Neural progenitor cell (in vitro differentiated cells): Measurements from ENCODE around the gene ABL1. TPM values are rescaled to one million over a fixed set of nuclear protein-coding genes. Genes with fewer than 3 reads are reported as not detected.

ENCODE experiments used
- DNase-seq: peaks from one replicate; pipeline ENCODE4 v3.0.0-alpha.2; 2016; ENCODE audit warnings: low spot score
- H2AFZ ChIP-seq: fragments of 200-600 bp; sonication (generic); replicated peaks from 2 replicates; pipeline ENCODE4 v1.6.1; 2016; ENCODE audit warnings: antibody characterized with exemption
- H3F3A ChIP-seq: fragments of 200-600 bp; sonication (generic); 2 replicates; pipeline ENCODE4 v1.6.1; 2016; ENCODE audit warnings: antibody characterized with exemption, low read depth
- H3K27ac ChIP-seq: fragments of 200-600 bp; sonication (generic); 2 replicates; pipeline ENCODE4 v1.5.1; 2016; ENCODE audit warnings: mild to moderate bottlenecking
- H3K27me3 ChIP-seq: fragments of 200-600 bp; sonication (generic); 2 replicates; pipeline ENCODE4 v1.6.1; 2016; ENCODE audit warnings: mild to moderate bottlenecking, moderate library complexity
- H3K36me3 ChIP-seq: fragments of 200-600 bp; sonication (generic); 2 replicates; pipeline ENCODE4 v1.5.1; 2016
- H3K4me1 ChIP-seq: fragments of 200-600 bp; sonication (generic); 2 replicates; pipeline ENCODE4 v1.6.1; 2016; ENCODE audit warnings: mixed run types
- H3K4me2 ChIP-seq: fragments of 200-600 bp; sonication (generic); 2 replicates; pipeline ENCODE4 v1.6.1; 2016
- H3K4me3 ChIP-seq: fragments of 200-600 bp; sonication (generic); 2 replicates; pipeline ENCODE4 v1.5.1; 2016
- H3K79me2 ChIP-seq: fragments of 200-600 bp; sonication (generic); 2 replicates; pipeline ENCODE4 v1.6.1; 2016; ENCODE audit warnings: low read depth
- H3K9ac ChIP-seq: fragments of 200-600 bp; sonication (generic); 2 replicates; pipeline ENCODE4 v1.6.1; 2016
- H3K9me3 ChIP-seq: fragments of 200-600 bp; sonication (generic); 2 replicates; pipeline ENCODE4 v1.5.1; 2016; ENCODE audit warnings: low read depth
- H4K20me1 ChIP-seq: fragments of 200-600 bp; sonication (generic); 2 replicates; pipeline ENCODE4 v1.6.1; 2016; ENCODE audit warnings: low read depth
- H3K27ac Mint-ChIP-seq: 3 replicates; pipeline ENCODE4 v1.8.0; 2021; ENCODE audit warnings: mixed read lengths
- H3K27me3 Mint-ChIP-seq: 2 replicates; pipeline ENCODE4 v1.8.0; 2022; ENCODE audit warnings: low read depth, mild to moderate bottlenecking, inconsistent platforms, moderate library complexity, mixed read lengths; ENCODE audit not compliant: insufficient read depth
- H3K36me3 Mint-ChIP-seq: 3 replicates; pipeline ENCODE4 v1.8.0; 2021; ENCODE audit warnings: mixed read lengths
- H3K4me1 Mint-ChIP-seq: 3 replicates; pipeline ENCODE4 v1.8.0; 2021; ENCODE audit warnings: mixed read lengths
- H3K4me3 Mint-ChIP-seq: 3 replicates; pipeline ENCODE4 v1.8.0; 2021; ENCODE audit warnings: mild to moderate bottlenecking, moderate library complexity, mixed read lengths
- H3K9me3 Mint-ChIP-seq: 3 replicates; pipeline ENCODE4 v1.8.0; 2020; ENCODE audit warnings: mixed read lengths
- EZH2 ChIP-seq: fragments of 200-600 bp; sonication (generic); IDR thresholded peaks from 2 replicates; pipeline ENCODE4 v1.6.1; 2017; ENCODE audit warnings: antibody characterized with exemption, mild to moderate bottlenecking, moderate library complexity
- EZH2phosphoT487 ChIP-seq: fragments of 200-600 bp; sonication (generic); IDR thresholded peaks from 2 replicates; pipeline ENCODE4 v1.6.1; 2017; ENCODE audit warnings: antibody characterized with exemption
- total RNA-seq: library from RNA; depleted of rRNA; stranded (reverse); fragments of >200 nt; gene quantifications from 2 replicates; pipeline ENCODE4 v1.2.3, GENCODE V29; 2015; ENCODE audit warnings: low replicate concordance
- TF ChIP-seq, protein P1 (sequence below): fragments of 200-600 bp; sonication (generic); IDR thresholded peaks from 2 replicates; pipeline ENCODE4 v1.5.1; 2017; ENCODE audit warnings: antibody characterized with exemption, mild to moderate bottlenecking

Gene ABL1
- total RNA-seq, 1 donor from 2014 or later = 38.4 TPM

DNA sequence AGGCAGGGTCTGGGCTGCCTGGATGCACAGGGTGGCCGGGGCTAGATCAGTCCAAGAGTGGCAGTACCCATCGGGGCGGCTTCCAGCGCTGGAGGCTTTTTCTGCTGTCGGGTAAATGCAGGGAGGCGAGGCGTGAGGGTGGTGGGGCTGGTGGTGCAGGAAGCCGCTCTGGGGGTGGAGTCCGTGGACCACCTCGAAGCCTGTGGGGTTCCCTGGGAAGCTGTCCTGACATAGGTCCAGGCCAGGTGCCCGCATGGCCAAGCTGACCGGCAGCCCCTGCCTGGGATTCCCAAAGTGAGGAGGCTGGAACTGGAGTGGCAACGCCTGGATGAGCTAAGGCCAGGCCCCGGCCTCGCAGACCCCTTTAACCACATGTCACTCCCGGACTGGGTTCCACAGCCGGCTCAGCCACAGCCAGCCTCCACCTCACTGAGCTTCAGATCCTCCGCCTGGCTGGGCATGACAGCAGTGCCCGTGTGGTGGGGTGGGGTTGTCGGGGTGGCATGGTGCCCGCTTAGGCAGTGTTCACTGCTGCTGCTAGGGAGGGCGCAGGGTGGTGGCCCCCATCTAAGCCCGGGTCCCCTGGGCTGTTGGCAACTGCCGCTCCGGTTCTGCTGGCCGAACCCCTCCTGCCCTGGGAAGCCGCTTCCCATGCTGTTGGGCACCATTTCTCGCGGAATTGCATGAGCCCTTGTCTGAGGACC is 62.9 kb downstream of the ABL1 start:
- Mint-ChIP-seq H3K27ac (no peak overlapping the region), H3K4me3 (no peak overlapping the region), H3K9me3 (no peaks in the 10 kb centered on the region), H3K4me1 (peaks cover 19% of the 10 kb centered on the region), H3K27me3 (peaks cover 2% of the 10 kb centered on the region), H3K36me3 (no peaks in the 10 kb centered on the region)
- Histone ChIP-seq H2AFZ (no peak overlapping the region), H3K27ac (no peak overlapping the region), H4K20me1 (peaks cover 31% of the 10 kb centered on the region), H3K9me3 (no peaks in the 10 kb centered on the region), H3K4me2 (no peak overlapping the region), H3K4me1 (no peaks in the 10 kb centered on the region), H3K36me3 (no peaks in the 10 kb centered on the region), H3F3A (peaks cover 12% of the 10 kb centered on the region), H3K27me3 (no peaks in the 10 kb centered on the region), H3K4me3 (no peak overlapping the region), H3K9ac (no peak overlapping the region), H3K79me2 (no peaks in the 10 kb centered on the region)
- TF ChIP-seq EZH2phosphoT487 (no peak), EZH2 (no peak)
- TF ChIP-seq, protein P1, sequence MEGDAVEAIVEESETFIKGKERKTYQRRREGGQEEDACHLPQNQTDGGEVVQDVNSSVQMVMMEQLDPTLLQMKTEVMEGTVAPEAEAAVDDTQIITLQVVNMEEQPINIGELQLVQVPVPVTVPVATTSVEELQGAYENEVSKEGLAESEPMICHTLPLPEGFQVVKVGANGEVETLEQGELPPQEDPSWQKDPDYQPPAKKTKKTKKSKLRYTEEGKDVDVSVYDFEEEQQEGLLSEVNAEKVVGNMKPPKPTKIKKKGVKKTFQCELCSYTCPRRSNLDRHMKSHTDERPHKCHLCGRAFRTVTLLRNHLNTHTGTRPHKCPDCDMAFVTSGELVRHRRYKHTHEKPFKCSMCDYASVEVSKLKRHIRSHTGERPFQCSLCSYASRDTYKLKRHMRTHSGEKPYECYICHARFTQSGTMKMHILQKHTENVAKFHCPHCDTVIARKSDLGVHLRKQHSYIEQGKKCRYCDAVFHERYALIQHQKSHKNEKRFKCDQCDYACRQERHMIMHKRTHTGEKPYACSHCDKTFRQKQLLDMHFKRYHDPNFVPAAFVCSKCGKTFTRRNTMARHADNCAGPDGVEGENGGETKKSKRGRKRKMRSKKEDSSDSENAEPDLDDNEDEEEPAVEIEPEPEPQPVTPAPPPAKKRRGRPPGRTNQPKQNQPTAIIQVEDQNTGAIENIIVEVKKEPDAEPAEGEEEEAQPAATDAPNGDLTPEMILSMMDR = no peak
- no peak for DNase-seq

GRCh38 chr9:130898552-130898852 is 63.4 kb downstream of the ABL1 start:
- no peaks in the 10 kb centered on the region for H3K79me2 ChIP-seq
- Mint-ChIP-seq H3K9me3 (no peaks in the 10 kb centered on the region), H3K27ac (no peak overlapping the region), H3K36me3 (no peaks in the 10 kb centered on the region), H3K4me1 (peaks cover 14% of the 10 kb centered on the region), H3K4me3 (no peak overlapping the region), H3K27me3 (peaks cover 2% of the 10 kb centered on the region)
- H3K4me1 ChIP-seq = no peaks in the 10 kb centered on the region
- no peak overlapping the region for H3K4me3 ChIP-seq
- no peak overlapping the region for H3K4me2 ChIP-seq
- DNase-seq = no peak
- TF ChIP-seq, protein P1 = no peak
- no peak for TF ChIP-seq EZH2
- no peak for TF ChIP-seq EZH2phosphoT487
- H3F3A ChIP-seq = peaks cover 7% of the 10 kb centered on the region
- H3K36me3 ChIP-seq = no peaks in the 10 kb centered on the region
- H3K27ac ChIP-seq = no peak overlapping the region
- H2AFZ ChIP-seq = no peak overlapping the region
- no peaks in the 10 kb centered on the region for H3K9me3 ChIP-seq
- H3K27me3 ChIP-seq = no peaks in the 10 kb centered on the region
- no peak overlapping the region for H3K9ac ChIP-seq
- H4K20me1 ChIP-seq = peaks cover 26% of the 10 kb centered on the region

DNA sequence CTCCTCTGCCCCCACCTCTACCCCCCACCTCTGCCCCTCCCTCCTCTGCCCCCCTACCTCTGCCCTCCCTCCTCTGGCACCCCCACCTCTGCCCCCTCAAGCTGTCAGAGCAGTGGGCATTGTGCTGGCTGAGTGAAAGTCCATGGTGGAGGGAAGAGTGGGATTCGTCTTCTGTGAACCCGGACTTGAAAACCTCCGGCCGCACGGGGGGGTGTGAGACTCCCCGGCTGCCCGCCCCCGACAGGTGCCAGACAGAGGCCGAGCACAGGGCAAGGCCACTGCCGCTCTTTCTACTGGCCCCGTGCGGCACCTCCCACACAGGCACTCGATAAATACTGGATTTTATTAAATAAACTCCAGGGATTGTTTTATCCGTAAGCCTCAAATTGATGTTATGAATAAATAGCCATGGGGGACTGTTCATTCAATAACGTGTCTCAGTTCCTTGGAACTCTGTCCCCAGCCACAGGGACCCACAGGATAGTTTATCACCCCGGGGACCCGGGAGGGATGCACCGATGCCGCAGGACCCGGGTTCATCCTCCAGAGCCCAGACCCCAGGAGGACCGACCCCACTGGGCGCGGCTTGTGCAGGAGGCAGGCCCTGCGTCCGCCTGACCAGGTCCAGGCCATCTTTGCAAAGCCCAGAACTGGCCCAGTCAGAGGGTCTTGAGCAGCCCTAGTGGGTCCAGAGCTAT is 64.1 kb downstream of the ABL1 start:
- no peak for DNase-seq
- TF ChIP-seq EZH2phosphoT487 (no peak), EZH2 (no peak)
- TF ChIP-seq, protein P1 = no peak

More for the DNA sequence above, 64.1 kb downstream of the ABL1 start:
- H3K4me3 Mint-ChIP-seq = no peak overlapping the region
- H3K9me3 Mint-ChIP-seq = no peaks in the 10 kb centered on the region
- Histone ChIP-seq H3K4me2 (no peak overlapping the region), H2AFZ (no peak overlapping the region), H3K4me3 (no peak overlapping the region), H3K27me3 (no peaks in the 10 kb centered on the region), H4K20me1 (peaks cover 19% of the 10 kb centered on the region), H3K36me3 (no peaks in the 10 kb centered on the region), H3K4me1 (no peaks in the 10 kb centered on the region), H3K9me3 (no peaks in the 10 kb centered on the region), H3K27ac (no peak overlapping the region), H3K79me2 (no peaks in the 10 kb centered on the region), H3K9ac (no peak overlapping the region), H3F3A (peaks cover 3% of the 10 kb centered on the region)
- peaks cover 10% of the 10 kb centered on the region for H3K4me1 Mint-ChIP-seq
- peaks cover 2% of the 10 kb centered on the region for H3K27me3 Mint-ChIP-seq
- H3K27ac Mint-ChIP-seq = no peak overlapping the region
- H3K36me3 Mint-ChIP-seq = no peaks in the 10 kb centered on the region
